T-helper 2 cell treated with Interferon-gamma antibody and Interleukin-4, amounts not matched to agents 5 μg/mL and 100 μg/mL, for 36 hours (primary cell): ENCODE results near the gene PNKD.

Experiments
- DNase-seq: peaks from one replicate; pipeline ENCODE4 v3.0.0; 2021; ENCODE audit warnings: low spot score
- H3K27ac Mint-ChIP-seq: one replicate; pipeline ENCODE4 v1.8.0; 2021; ENCODE audit warnings: mild to moderate bottlenecking, mixed read lengths
- H3K27me3 Mint-ChIP-seq: one replicate; pipeline ENCODE4 v1.8.0; 2021; ENCODE audit warnings: low read depth, mixed read lengths
- H3K36me3 Mint-ChIP-seq: one replicate; pipeline ENCODE4 v1.8.0; 2021; ENCODE audit warnings: low read depth, mixed read lengths
- H3K4me1 Mint-ChIP-seq: one replicate; pipeline ENCODE4 v1.8.0; 2021; ENCODE audit warnings: low read depth, mixed read lengths
- H3K4me3 Mint-ChIP-seq: one replicate; pipeline ENCODE4 v1.8.0; 2022; ENCODE audit warnings: mild to moderate bottlenecking, moderate library complexity, mixed read lengths
- H3K9me3 Mint-ChIP-seq: one replicate; pipeline ENCODE4 v1.8.0; 2021; ENCODE audit warnings: mixed read lengths

PNKD gene

DNA sequence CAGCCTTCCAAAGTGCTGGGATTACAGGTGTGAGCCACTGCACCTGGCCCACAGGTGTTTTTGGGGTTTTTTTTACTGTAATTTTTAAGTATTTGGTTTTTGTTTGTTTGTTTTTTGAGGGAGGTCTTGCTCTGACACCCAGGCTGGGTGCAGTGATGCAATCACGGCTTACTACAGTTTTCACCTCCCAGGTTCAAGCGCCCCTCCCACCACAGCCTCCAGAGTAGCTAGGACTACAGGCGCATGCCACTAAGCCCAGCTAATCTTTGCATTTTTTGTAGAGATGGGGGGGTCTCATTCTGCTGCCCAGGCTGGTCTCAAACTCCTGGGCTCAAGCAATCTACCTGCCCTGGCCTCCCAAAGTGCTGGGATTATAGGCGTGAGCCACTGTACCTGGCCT lies 104.5 kb downstream of the PNKD start:
- Mint-ChIP-seq H3K4me3 (no peak overlapping the region), H3K9me3 (no peaks in the 10 kb centered on the region), H3K4me1 (peaks cover 5% of the 10 kb centered on the region), H3K36me3 (no peaks in the 10 kb centered on the region), H3K27ac (no peak overlapping the region), H3K27me3 (peaks cover 10% of the 10 kb centered on the region)
- DNase-seq: no peak

GRCh38 chr2:218375212-218375611 lies 104.9 kb downstream of the PNKD start:
- Mint-ChIP-seq H3K27ac (no peak overlapping the region), H3K27me3 (peaks cover 5% of the 10 kb centered on the region), H3K4me1 (peaks cover 1% of the 10 kb centered on the region), H3K36me3 (no peaks in the 10 kb centered on the region), H3K9me3 (no peaks in the 10 kb centered on the region), H3K4me3 (no peak overlapping the region)
- DNase-seq: no peak

DNA sequence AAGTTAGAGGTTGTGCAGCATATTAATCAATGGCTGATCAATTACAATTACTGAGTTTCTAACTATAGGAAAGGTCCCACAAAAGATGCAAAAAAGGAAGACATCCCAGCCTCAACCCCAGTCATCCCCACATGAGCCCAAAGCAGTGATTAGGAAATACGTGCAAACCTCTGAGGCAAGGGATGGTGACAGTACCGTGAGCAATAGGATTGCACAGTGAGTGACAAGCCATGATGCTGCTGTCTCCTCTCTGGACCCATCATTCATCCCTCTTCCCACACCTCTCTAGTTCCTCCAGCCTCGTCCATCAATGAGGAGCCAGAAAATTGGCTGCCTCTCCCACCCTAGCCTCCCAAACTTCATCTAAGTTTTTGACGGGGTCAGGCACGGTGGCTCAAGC lies 107.7 kb downstream of the PNKD start:
- Mint-ChIP-seq H3K9me3 (no peaks in the 10 kb centered on the region), H3K4me1 (peaks cover 2% of the 10 kb centered on the region), H3K27me3 (peaks cover 8% of the 10 kb centered on the region), H3K4me3 (no peak overlapping the region), H3K27ac (no peak overlapping the region), H3K36me3 (no peaks in the 10 kb centered on the region)
- no peak for DNase-seq

GRCh38 chr2:218381916-218382366 lies 111.6 kb downstream of the PNKD start, which contains the start of gene SLC11A1:
SLC11A1 (plus strand) TSS chr2:218382273; CDS start chr2:218382369, 96 bp downstream.
- H3K4me3 Mint-ChIP-seq: no peak within 1 kb of the TSS

GRCh38 chr2:218382785-218383184 lies 112.5 kb downstream of the PNKD start:
- H3K27me3 Mint-ChIP-seq: peaks cover 10% of the 10 kb centered on the region
- H3K9me3 Mint-ChIP-seq: no peaks in the 10 kb centered on the region
- H3K27ac Mint-ChIP-seq: no peak overlapping the region
- no peaks in the 10 kb centered on the region for H3K36me3 Mint-ChIP-seq
- H3K4me3 Mint-ChIP-seq: no peak overlapping the region
- no peak for DNase-seq
- H3K4me1 Mint-ChIP-seq: peaks cover 3% of the 10 kb centered on the region

More at GRCh38 chr2:218381916-218382366, 111.6 kb downstream of the PNKD start, which contains the start of gene SLC11A1:
- Mint-ChIP-seq H3K36me3 (no peaks in the 10 kb centered on the region), H3K27me3 (peaks cover 10% of the 10 kb centered on the region), H3K4me1 (peaks cover 2% of the 10 kb centered on the region), H3K27ac (no peak within 1 kb of the TSS), H3K9me3 (no peaks in the 10 kb centered on the region)
- DNase-seq: no peak

GRCh38 chr2:218383892-218384519 lies 113.7 kb downstream of the PNKD start:
- DNase-seq: no peak
- Mint-ChIP-seq H3K4me3 (no peak overlapping the region), H3K27me3 (peaks cover 5% of the 10 kb centered on the region), H3K36me3 (no peaks in the 10 kb centered on the region), H3K27ac (no peak overlapping the region), H3K4me1 (peaks cover 3% of the 10 kb centered on the region), H3K9me3 (no peaks in the 10 kb centered on the region)

DNA sequence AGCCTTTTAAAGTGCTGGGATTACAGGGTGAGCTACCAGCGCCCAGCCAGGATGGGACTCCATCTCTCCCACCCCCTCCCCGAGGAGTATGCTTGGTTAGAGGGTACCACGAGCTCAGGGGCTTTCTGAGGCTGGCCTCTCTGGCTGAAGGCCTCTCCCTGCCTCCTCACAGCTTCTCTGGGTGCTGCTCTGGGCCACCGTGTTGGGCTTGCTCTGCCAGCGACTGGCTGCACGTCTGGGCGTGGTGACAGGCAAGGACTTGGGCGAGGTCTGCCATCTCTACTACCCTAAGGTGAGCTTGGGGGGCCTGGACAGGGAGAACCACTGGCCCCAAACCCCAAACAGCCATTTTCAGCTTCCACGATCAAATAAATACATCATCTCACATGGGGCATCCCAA lies 114.7 kb downstream of the PNKD start:
- Mint-ChIP-seq H3K27ac (no peak overlapping the region), H3K9me3 (no peaks in the 10 kb centered on the region), H3K36me3 (no peaks in the 10 kb centered on the region), H3K4me3 (no peak overlapping the region), H3K4me1 (peaks cover 3% of the 10 kb centered on the region), H3K27me3 (peaks cover 5% of the 10 kb centered on the region)
- no peak for DNase-seq

- H3K9me3 Mint-ChIP-seq: no peaks in the 10 kb centered on the region
- H3K27ac Mint-ChIP-seq: no peak overlapping the region
- no peak for DNase-seq
- H3K27me3 Mint-ChIP-seq: peaks cover 3% of the 10 kb centered on the region
- no peak overlapping the region for H3K4me3 Mint-ChIP-seq
- no peaks in the 10 kb centered on the region for H3K36me3 Mint-ChIP-seq
- peaks cover 2% of the 10 kb centered on the region for H3K4me1 Mint-ChIP-seq
Observed at GRCh38 chr2:218386505-218387368, 116.4 kb downstream of the PNKD start.

DNA sequence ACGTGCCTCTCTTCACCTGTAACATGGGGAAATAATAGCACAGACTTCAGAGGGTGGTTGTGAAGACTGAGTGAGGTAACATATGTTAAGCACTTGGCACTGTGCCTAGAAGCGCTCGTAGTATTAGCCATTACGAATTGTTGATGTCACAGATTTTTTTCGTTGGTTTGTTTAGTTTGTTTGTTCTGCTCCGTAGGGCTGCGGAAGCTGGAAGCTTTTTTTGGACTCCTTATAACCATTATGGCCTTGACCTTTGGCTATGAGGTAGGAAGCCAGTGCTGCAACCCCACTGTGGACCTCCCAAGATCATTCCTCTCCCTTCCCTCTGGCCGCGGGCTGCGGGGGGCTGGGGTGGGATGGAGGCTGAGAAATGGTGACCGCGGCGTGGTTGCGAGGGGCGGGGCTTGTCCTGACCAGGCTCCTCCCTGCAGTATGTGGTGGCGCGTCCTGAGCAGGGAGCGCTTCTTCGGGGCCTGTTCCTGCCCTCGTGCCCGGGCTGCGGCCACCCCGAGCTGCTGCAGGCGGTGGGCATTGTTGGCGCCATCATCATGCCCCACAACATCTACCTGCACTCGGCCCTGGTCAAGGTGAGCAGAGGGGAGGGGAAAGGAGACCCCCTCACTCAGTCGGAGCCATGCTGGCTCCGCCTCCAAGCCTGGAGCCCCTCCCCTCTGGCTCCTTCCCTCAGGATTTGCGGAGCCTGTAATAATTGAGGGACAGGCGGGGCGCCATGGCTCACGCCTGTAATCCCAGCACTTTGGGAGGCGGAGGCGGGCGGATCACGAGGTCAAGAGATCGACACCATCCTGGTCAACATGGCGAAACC lies 117.3 kb downstream of the PNKD start:
- Mint-ChIP-seq H3K36me3 (no peaks in the 10 kb centered on the region), H3K27me3 (peaks cover 2% of the 10 kb centered on the region), H3K9me3 (no peaks in the 10 kb centered on the region), H3K4me3 (peak overlapping the region; percentile 19), H3K4me1 (peaks cover 2% of the 10 kb centered on the region), H3K27ac (no peak overlapping the region)
- DNase-seq: no peak

DNA sequence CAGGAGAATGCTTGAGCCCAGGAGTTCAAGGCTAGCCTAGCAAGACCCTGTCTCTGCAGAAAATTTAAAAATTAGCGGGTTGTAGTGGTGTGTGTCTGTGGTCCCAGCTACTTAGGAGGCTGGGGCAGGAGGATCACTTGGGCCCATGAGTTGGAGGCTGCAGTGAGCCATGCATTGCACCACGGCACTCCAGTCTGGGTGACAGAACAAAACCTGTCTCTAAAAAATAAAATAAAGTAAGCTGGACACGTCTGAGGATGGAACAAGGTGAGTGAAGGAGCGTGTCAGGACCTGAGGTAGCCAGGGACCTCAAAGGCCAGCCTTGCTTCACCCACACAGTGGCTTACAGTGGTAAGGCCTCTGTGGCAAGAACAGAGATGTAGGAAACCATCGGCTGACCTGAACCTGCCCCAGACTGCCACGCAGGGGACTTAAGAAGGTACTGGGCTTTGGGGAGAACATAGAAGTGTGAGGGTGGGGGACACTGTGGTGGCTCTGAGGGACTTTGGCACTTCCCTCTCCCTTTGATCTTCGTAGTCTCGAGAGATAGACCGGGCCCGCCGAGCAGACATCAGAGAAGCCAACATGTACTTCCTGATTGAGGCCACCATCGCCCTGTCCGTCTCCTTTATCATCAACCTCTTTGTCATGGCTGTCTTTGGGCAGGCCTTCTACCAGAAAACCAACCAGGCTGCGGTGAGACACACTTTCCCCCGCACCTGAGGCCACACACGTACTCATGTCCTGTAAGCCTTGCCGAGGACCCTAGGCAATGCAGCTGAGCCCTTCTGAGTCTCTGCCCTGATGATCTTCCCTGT lies 119.2 kb downstream of the PNKD start:
- H3K4me3 Mint-ChIP-seq: no peak overlapping the region
- no peaks in the 10 kb centered on the region for H3K36me3 Mint-ChIP-seq
- H3K27ac Mint-ChIP-seq: no peak overlapping the region
- peaks cover 18% of the 10 kb centered on the region for H3K4me1 Mint-ChIP-seq
- no peaks in the 10 kb centered on the region for H3K9me3 Mint-ChIP-seq
- no peak for DNase-seq
- H3K27me3 Mint-ChIP-seq: peaks cover 2% of the 10 kb centered on the region

- Mint-ChIP-seq H3K27me3 (peaks cover 2% of the 10 kb centered on the region), H3K4me1 (peaks cover 26% of the 10 kb centered on the region), H3K9me3 (no peaks in the 10 kb centered on the region), H3K4me3 (no peak overlapping the region), H3K27ac (no peak overlapping the region), H3K36me3 (no peaks in the 10 kb centered on the region)
- DNase-seq: no peak
Observed at GRCh38 chr2:218391202-218391601, 120.9 kb downstream of the PNKD start.

- no peaks in the 10 kb centered on the region for H3K27me3 Mint-ChIP-seq
- DNase-seq: no peak
- H3K27ac Mint-ChIP-seq: no peak overlapping the region
- H3K4me1 Mint-ChIP-seq: peaks cover 33% of the 10 kb centered on the region
- no peak overlapping the region for H3K4me3 Mint-ChIP-seq
- no peaks in the 10 kb centered on the region for H3K9me3 Mint-ChIP-seq
- no peaks in the 10 kb centered on the region for H3K36me3 Mint-ChIP-seq
Observed at GRCh38 chr2:218392459-218392858, 122.1 kb downstream of the PNKD start.

DNA sequence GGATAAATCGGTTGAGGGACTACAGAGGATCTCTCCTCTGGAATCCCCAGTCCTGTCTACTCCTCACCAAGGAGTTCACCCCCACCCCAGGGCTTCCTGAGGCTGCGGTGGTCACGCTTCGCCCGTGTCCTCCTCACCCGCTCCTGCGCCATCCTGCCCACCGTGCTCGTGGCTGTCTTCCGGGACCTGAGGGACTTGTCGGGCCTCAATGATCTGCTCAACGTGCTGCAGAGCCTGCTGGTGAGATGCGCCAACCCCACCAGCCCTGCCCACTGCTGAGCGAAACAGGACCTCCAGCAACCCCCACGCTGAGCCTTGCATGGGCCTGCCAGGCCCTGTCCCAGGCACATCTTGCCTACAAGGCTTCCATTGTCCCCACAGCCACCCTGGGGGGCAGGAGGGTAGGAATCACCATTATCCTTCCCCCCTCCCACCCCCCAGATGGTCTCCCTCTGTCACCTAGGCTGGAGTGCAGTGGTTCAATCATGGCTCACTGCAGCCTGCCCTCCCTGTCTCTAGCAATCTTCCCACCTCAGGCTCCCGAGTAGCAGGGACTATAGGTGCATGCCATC lies 122.7 kb downstream of the PNKD start:
- Mint-ChIP-seq H3K4me1 (peaks cover 38% of the 10 kb centered on the region), H3K9me3 (no peaks in the 10 kb centered on the region), H3K4me3 (no peak overlapping the region), H3K36me3 (no peaks in the 10 kb centered on the region), H3K27me3 (no peaks in the 10 kb centered on the region), H3K27ac (no peak overlapping the region)
- DNase-seq: no peak
